Endothelial cell of umbilical vein (primary cell): ENCODE measurements around the gene CEP63. TPM values are rescaled to one million over a fixed set of nuclear protein-coding genes. Genes with fewer than 3 reads are reported as not detected.

ENCODE experiments used
- BruUV-seq: library from RNA; stranded (reverse); fragments of 400-500 nt; replicated peaks from 2 replicates; lab custom pipeline; 2021; lab: Mats Ljungman, UMichigan
- CTCF ChIA-PET: fragments of 300-600, 350-600 bp; sonication (Branson Sonifier 250); formaldehyde crosslinking; loops from one replicate; lab custom pipeline; 2021; ENCODE audit warnings: antibody characterized with exemption, inconsistent platforms; lab: Charles Lee
- POLR2A ChIA-PET: fragments of 300-600, 350-600 bp; sonication (Branson Sonifier 250); formaldehyde crosslinking; loops from one replicate; lab custom pipeline; 2021; ENCODE audit warnings: antibody characterized with exemption, inconsistent platforms; lab: Charles Lee
- DNase-seq: peaks from one replicate; pipeline ENCODE4 v3.0.0-alpha.2; 2011; ENCODE audit warnings: low read depth, low spot score
- FAIRE-seq: peaks from 2 replicates; lab custom pipeline; 2011; peaks lifted over from hg19 to GRCh38; lab: Jason Lieb, UNC
- H2AFZ ChIP-seq: 2 replicates; pipeline ENCODE4 v1.6.0; 2012; ENCODE audit warnings: low read depth, low read length, control low read depth, inconsistent platforms
- H3K27ac ChIP-seq: 2 replicates; pipeline ENCODE4 v1.5.1; 2011; ENCODE audit warnings: low read depth, mild to moderate bottlenecking, control low read depth, low read length, moderate library complexity; ENCODE audit not compliant: insufficient read depth
- H3K27me3 ChIP-seq, 2 experiments: 2 replicates each; pipeline versions ENCODE4 v1.6.0 to v1.6.1; 2011; ENCODE audit warnings: low read length in 2 of 2, mixed read lengths in 1 of 2; ENCODE audit not compliant: control insufficient read depth in 2 of 2, insufficient read depth in 2 of 2
- H3K36me3 ChIP-seq, 2 experiments: 2 replicates in 1 of 2; 3 replicates in 1 of 2; pipeline ENCODE4 v1.5.1; 2011; ENCODE audit warnings: low read length in 2 of 2, mild to moderate bottlenecking in 1 of 2, moderate library complexity in 1 of 2; ENCODE audit not compliant: control insufficient read depth in 2 of 2, insufficient read depth in 2 of 2; ENCODE audit errors: extremely low read depth in 1 of 2
- H3K4me1 ChIP-seq: 3 replicates; pipeline ENCODE4 v1.5.1; 2011; ENCODE audit warnings: mild to moderate bottlenecking, low read length; ENCODE audit not compliant: control insufficient read depth, insufficient read depth; ENCODE audit errors: extremely low read depth
- H3K4me2 ChIP-seq: 2 replicates; pipeline ENCODE4 v1.6.1; 2011; ENCODE audit warnings: low read length, control low read depth, mixed read lengths; ENCODE audit not compliant: insufficient read depth
- H3K4me3 ChIP-seq, 3 experiments: fragments of 200-600 bp in 1 of 3; sonication (generic), shearing (Covaris generic) in 1 of 3; replicated peaks in 1 of 3; 2 replicates each; pipeline ENCODE4 v1.5.1; 2011 to 2016; ENCODE audit warnings: control low read depth in 3 of 3, low read length in 3 of 3, mild to moderate bottlenecking in 2 of 3, inconsistent platforms in 1 of 3, low read depth in 1 of 3, moderate library complexity in 1 of 3; ENCODE audit not compliant: insufficient read depth in 1 of 3
- H3K79me2 ChIP-seq: 2 replicates; pipeline ENCODE4 v1.6.0; 2012; ENCODE audit warnings: low read length, inconsistent platforms; ENCODE audit not compliant: control insufficient read depth, insufficient read depth
- H3K9ac ChIP-seq: replicated peaks from 2 replicates; pipeline ENCODE3; 2011; ENCODE audit warnings: low read length, control low read depth; ENCODE audit not compliant: insufficient read depth; ENCODE audit errors: extremely low read depth
- H3K9me1 ChIP-seq: replicated peaks from 3 replicates; pipeline ENCODE4 v1.6.0; 2011; ENCODE audit warnings: mild to moderate bottlenecking, low read length; ENCODE audit not compliant: control insufficient read depth, insufficient read depth; ENCODE audit errors: extremely low read depth
- H3K9me3 ChIP-seq: replicated peaks from 2 replicates; pipeline ENCODE4 v1.5.1; 2012; ENCODE audit warnings: low read length, inconsistent platforms; ENCODE audit not compliant: control insufficient read depth, insufficient read depth
- H4K20me1 ChIP-seq: replicated peaks from 2 replicates; pipeline ENCODE3; 2011; ENCODE audit warnings: mild to moderate bottlenecking, low read length; ENCODE audit not compliant: control insufficient read depth, insufficient read depth; ENCODE audit errors: extremely low read depth
- EZH2 ChIP-seq: IDR thresholded peaks from 2 replicates; pipeline ENCODE4 v1.6.1; 2012; ENCODE audit warnings: borderline replicate concordance, low read depth, mild to moderate bottlenecking, moderate library complexity, low read length, inconsistent platforms; ENCODE audit not compliant: severe bottlenecking
- FOS ChIP-seq: IDR thresholded peaks from 2 replicates; pipeline ENCODE4 v1.6.1; 2011; ENCODE audit warnings: mild to moderate bottlenecking, low read length, moderate library complexity, borderline replicate concordance; ENCODE audit not compliant: insufficient read depth
- GATA2 ChIP-seq: IDR thresholded peaks from 2 replicates; pipeline ENCODE4 v1.7.0; 2011; ENCODE audit warnings: low read depth, mild to moderate bottlenecking, moderate library complexity, mixed read lengths, low read length; ENCODE audit not compliant: insufficient read length, insufficient read depth
- JUN ChIP-seq: IDR thresholded peaks from 2 replicates; pipeline ENCODE4 v1.6.1; 2011; ENCODE audit warnings: borderline replicate concordance, low read depth; ENCODE audit not compliant: insufficient read length, insufficient read depth
- MYC ChIP-seq: IDR thresholded peaks from one replicate; pipeline ENCODE4 v1.6.1; 2011; ENCODE audit warnings: mild to moderate bottlenecking, low read depth, low read length
- POLR2A ChIP-seq: IDR thresholded peaks from 2 replicates; pipeline ENCODE4 v1.6.1; 2012; ENCODE audit warnings: low read depth, mild to moderate bottlenecking, control low read depth, low read length
- POLR2AphosphoS5 ChIP-seq: IDR thresholded peaks from 2 replicates; pipeline ENCODE4 v1.6.1; 2012; ENCODE audit warnings: low read depth, mild to moderate bottlenecking, control low read depth, low read length, moderate library complexity; ENCODE audit not compliant: insufficient read depth
- dilution Hi-C: fragments of 300-500 bp; cut with MboI; formaldehyde crosslinking; loops from one replicate; pipeline ENCODE4 v1.15.0; 2019; ENCODE audit warnings: low sequenced_read_pairs; ENCODE audit not compliant: extremely low pct_ligation_motif_present
- intact Hi-C: fragments of 100-400 bp; cut with micrococcal nuclease; formaldehyde crosslinking; loops from one replicate; pipeline ENCODE4 v1.10.0; 2022
- polyA plus RNA-seq, 4 experiments: library from polyadenylated mRNA; depleted of rRNA in 3 of 4; stranded (reverse) in 3 of 4; unstranded in 1 of 4; fragments of >200 nt; gene quantifications; 2 replicates each; pipeline versions ENCODE4 v1.2.1 to v1.2.3, GENCODE V29; 2011 to 2012; ENCODE audit warnings: missing spikeins in 1 of 4
- total RNA-seq: library from RNA; stranded (reverse); gene quantifications from 2 replicates; pipeline ENCODE4 v1.2.3, GENCODE V29; 2021
- TF ChIP-seq, protein P1 (sequence below): IDR thresholded peaks from 2 replicates; pipeline ENCODE4 v1.6.1; 2011; ENCODE audit not compliant: insufficient read depth, insufficient read length
- TF ChIP-seq, protein P2 (sequence below), 2 donors: IDR thresholded peaks; 1 replicate in 1 of 2; 2 replicates in 1 of 2; pipeline ENCODE4 v1.5.1; 2011; ENCODE audit warnings: low read length in 2 of 2, mild to moderate bottlenecking in 2 of 2, moderate library complexity in 2 of 2, control low read depth in 1 of 2, inconsistent platforms in 1 of 2, low read depth in 1 of 2; ENCODE audit not compliant: insufficient read depth in 1 of 2; ENCODE audit errors: extremely low read depth in 1 of 2

The CEP63 gene
- total and polyA plus RNA-seq, 2 donors (not counting 3 experiments of a cell fraction or from before 2014, with no cell fraction given): 5.7 to 29.4 TPM

DNA sequence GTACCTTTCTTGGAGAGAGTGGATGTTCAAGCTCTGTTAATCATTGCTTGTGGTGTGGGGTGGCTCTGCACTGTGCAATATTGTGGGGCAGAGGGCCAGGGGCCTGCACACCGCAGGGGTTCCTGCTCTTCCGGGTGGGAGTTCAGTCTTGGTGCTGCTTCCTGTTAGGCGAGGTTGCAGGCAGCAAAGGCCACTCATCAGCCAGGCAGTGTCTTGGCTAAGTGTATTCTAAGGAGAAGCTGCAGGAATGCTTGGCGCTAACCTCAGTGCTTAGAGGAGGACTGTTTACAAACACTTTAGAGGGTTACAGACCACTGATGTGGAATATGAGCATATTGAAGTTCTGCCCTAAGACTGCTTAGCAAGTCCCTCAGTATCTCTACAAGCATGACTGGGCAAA lies 81.7 kb downstream of the CEP63 start:
- no peak for FAIRE-seq
- no peak for TF ChIP-seq FOS
- TF ChIP-seq MYC: no peak
- TF ChIP-seq EZH2: no peak
- TF ChIP-seq GATA2: no peak
- TF ChIP-seq JUN: no peak
- no peak for TF ChIP-seq POLR2AphosphoS5
- TF ChIP-seq, protein P1, sequence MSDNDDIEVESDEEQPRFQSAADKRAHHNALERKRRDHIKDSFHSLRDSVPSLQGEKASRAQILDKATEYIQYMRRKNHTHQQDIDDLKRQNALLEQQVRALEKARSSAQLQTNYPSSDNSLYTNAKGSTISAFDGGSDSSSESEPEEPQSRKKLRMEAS: no peak
- no peak for TF ChIP-seq POLR2A
- TF ChIP-seq, protein P2, sequence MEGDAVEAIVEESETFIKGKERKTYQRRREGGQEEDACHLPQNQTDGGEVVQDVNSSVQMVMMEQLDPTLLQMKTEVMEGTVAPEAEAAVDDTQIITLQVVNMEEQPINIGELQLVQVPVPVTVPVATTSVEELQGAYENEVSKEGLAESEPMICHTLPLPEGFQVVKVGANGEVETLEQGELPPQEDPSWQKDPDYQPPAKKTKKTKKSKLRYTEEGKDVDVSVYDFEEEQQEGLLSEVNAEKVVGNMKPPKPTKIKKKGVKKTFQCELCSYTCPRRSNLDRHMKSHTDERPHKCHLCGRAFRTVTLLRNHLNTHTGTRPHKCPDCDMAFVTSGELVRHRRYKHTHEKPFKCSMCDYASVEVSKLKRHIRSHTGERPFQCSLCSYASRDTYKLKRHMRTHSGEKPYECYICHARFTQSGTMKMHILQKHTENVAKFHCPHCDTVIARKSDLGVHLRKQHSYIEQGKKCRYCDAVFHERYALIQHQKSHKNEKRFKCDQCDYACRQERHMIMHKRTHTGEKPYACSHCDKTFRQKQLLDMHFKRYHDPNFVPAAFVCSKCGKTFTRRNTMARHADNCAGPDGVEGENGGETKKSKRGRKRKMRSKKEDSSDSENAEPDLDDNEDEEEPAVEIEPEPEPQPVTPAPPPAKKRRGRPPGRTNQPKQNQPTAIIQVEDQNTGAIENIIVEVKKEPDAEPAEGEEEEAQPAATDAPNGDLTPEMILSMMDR (IDR thresholded peaks at IDR 0.05; ENCODE audit: extremely low read depth in 1 of 2, insufficient read depth in 1 of 2, low read depth in 1 of 2, low read length in 2 of 2): no peak
- no peaks in the 10 kb centered on the region for H3K9me3 ChIP-seq
- POLR2A ChIA-PET: no interaction called here
- H3K9me1 ChIP-seq: no peaks in the 10 kb centered on the region
- no TSS peak for BruUV-seq
- H3K27me3 ChIP-seq: no peaks in the 10 kb centered on the region
- DNase-seq: no peak
- CTCF ChIA-PET: interaction anchor here (1.2 kb wide), 1 partner anchor 9 kb away, joined by 3 read pairs; no protein-coding TSS in a partner anchor
- no peak overlapping the region for H3K4me3 ChIP-seq
- H3K9ac ChIP-seq: no peak overlapping the region
- H3K4me2 ChIP-seq: no peak overlapping the region
- dilution Hi-C loops: no loop called here
- H3K36me3 ChIP-seq: no peaks in the 10 kb centered on the region
- no peak overlapping the region for H2AFZ ChIP-seq
- no peaks in the 10 kb centered on the region for H4K20me1 ChIP-seq
- H3K79me2 ChIP-seq: no peaks in the 10 kb centered on the region
- H3K4me1 ChIP-seq: no peaks in the 10 kb centered on the region
- intact Hi-C loops: no loop called here
- H3K27ac ChIP-seq: no peak overlapping the region
